GM12801 (cell line): ENCODE measurements around the gene SMYD3.

ENCODE experiments used
- CTCF ChIP-seq: IDR thresholded peaks from one replicate; pipeline ENCODE4 v1.5.1; 2011; ENCODE audit warnings: control low read depth; ENCODE audit not compliant: insufficient read length; ENCODE audit errors: extremely low read depth

The SMYD3 gene

GRCh38 chr1:245827301-245827700 lies 679.8 kb downstream of the SMYD3 start:
- no peak for TF ChIP-seq CTCF

- no peak for TF ChIP-seq CTCF
These were observed 681.8 kb downstream of the SMYD3 start for GRCh38 chr1:245825128-245825901.

GRCh38 chr1:245823408-245824147 lies 683.5 kb downstream of the SMYD3 start:
- TF ChIP-seq CTCF: no peak

GRCh38 chr1:245822996-245823395 lies 684.1 kb downstream of the SMYD3 start:
- no peak for TF ChIP-seq CTCF

GRCh38 chr1:245814651-245815050 lies 692.4 kb downstream of the SMYD3 start:
- no peak for TF ChIP-seq CTCF

GRCh38 chr1:245812278-245812677 lies 694.8 kb downstream of the SMYD3 start:
- no peak for TF ChIP-seq CTCF

- no peak for TF ChIP-seq CTCF
These were observed 696.2 kb downstream of the SMYD3 start for GRCh38 chr1:245810789-245811337.
